Hepatocyte (in vitro differentiated cells): Measurements from ENCODE around the gene ABHD15. TPM values are rescaled to one million over a fixed set of nuclear protein-coding genes. Genes with fewer than 3 reads are reported as not detected.
A peak's percentile ranks its signal among the peaks of the same experiment; 100 is the strongest.

Source experiments
- DNase-seq: peaks from one replicate; pipeline ENCODE4 v3.0.0-alpha.2; 2016; ENCODE audit warnings: low spot score
- H2AFZ ChIP-seq: fragments of 200-600 bp; sonication (generic); 2 replicates; pipeline ENCODE4 v1.6.0; 2016; ENCODE audit warnings: antibody characterized with exemption, mild to moderate bottlenecking
- H3K27ac ChIP-seq: fragments of 200-600 bp; sonication (generic); 2 replicates; pipeline ENCODE4 v1.5.1; 2016; ENCODE audit warnings: mild to moderate bottlenecking
- H3K27me3 ChIP-seq: fragments of 200-600 bp; sonication (generic); 2 replicates; pipeline ENCODE4 v1.6.1; 2016
- H3K36me3 ChIP-seq: fragments of 200-600 bp; sonication (generic); replicated peaks from 2 replicates; pipeline ENCODE4 v1.5.1; 2016; ENCODE audit warnings: low read depth; ENCODE audit not compliant: insufficient read depth
- H3K4me1 ChIP-seq: fragments of 200-600 bp; sonication (generic); 2 replicates; pipeline ENCODE4 v1.5.1; 2016; ENCODE audit warnings: mild to moderate bottlenecking, moderate library complexity; ENCODE audit not compliant: insufficient read depth
- H3K4me2 ChIP-seq: fragments of 200-600 bp; sonication (generic); 2 replicates; pipeline ENCODE4 v1.6.0; 2016
- H3K4me3 ChIP-seq: fragments of 200-600 bp; sonication (generic); 2 replicates; pipeline ENCODE4 v1.5.1; 2016; ENCODE audit warnings: mild to moderate bottlenecking
- H3K79me2 ChIP-seq: fragments of 200-600 bp; sonication (generic); 2 replicates; pipeline ENCODE4 v1.6.0; 2017; ENCODE audit warnings: mild to moderate bottlenecking
- H3K9me2 ChIP-seq: fragments of 200-600 bp; sonication (generic); replicated peaks from 2 replicates; pipeline ENCODE4 v1.6.0; 2017; ENCODE audit warnings: mild to moderate bottlenecking; ENCODE audit not compliant: insufficient read depth
- H3K9me3 ChIP-seq: fragments of 200-600 bp; sonication (generic); 2 replicates; pipeline ENCODE4 v1.5.1; 2016; ENCODE audit warnings: low read depth, mild to moderate bottlenecking
- H4K20me1 ChIP-seq: fragments of 200-600 bp; sonication (generic); 2 replicates; pipeline ENCODE4 v1.6.0; 2016; ENCODE audit warnings: mild to moderate bottlenecking; ENCODE audit not compliant: insufficient read depth, poor library complexity, severe bottlenecking
- EZH2 ChIP-seq: fragments of 200-600 bp; sonication (generic); IDR thresholded peaks from 2 replicates; pipeline ENCODE4 v1.6.1; 2016; ENCODE audit warnings: antibody characterized with exemption, mild to moderate bottlenecking, borderline replicate concordance
- EZH2phosphoT487 ChIP-seq: fragments of 200-600 bp; sonication (generic); IDR thresholded peaks from one replicate; pipeline ENCODE4 v1.6.1; 2018; ENCODE audit warnings: antibody characterized with exemption, mild to moderate bottlenecking, low read depth, moderate library complexity; ENCODE audit not compliant: unreplicated experiment, severe bottlenecking
- WGBS: methylation state at CpG from one replicate; pipeline ENCODE4 v1.1.6; 2016; ENCODE audit warnings: low lambda C conversion rate; ENCODE audit errors: missing lambda C conversion rate; 5-methylcytosine and 5-hydroxymethylcytosine counted together
- polyA plus RNA-seq: library from polyadenylated mRNA; unstranded; fragments of >200 nt; fragmentation: Nextera tagmentation; extraction: Ambion mirVana; gene quantifications from 2 replicates; pipeline ENCODE4 v1.2.1, GENCODE V29; 2016
- total RNA-seq: library from RNA; depleted of rRNA; stranded (reverse); fragments of >200 nt; gene quantifications from 2 replicates; pipeline ENCODE4 v1.2.3, GENCODE V29; 2014
- TF ChIP-seq, protein P1 (sequence below): fragments of 200-600 bp; sonication (generic); IDR thresholded peaks from 2 replicates; pipeline ENCODE4 v1.5.1; 2016; ENCODE audit warnings: antibody characterized with exemption, mild to moderate bottlenecking; ENCODE audit not compliant: poor library complexity

ABHD15 gene
- total and polyA plus RNA-seq, 2 experiments from 2014 or later = 11.0 to 19.2 TPM

- peaks cover 55% of the 10 kb centered on the region for H3K79me2 ChIP-seq
- H2AFZ ChIP-seq = peak overlapping the region; percentile 9
- no peaks in the 10 kb centered on the region for H3K36me3 ChIP-seq
- no peak for DNase-seq
- peak overlapping the region; percentile 93 for H3K4me2 ChIP-seq
- no peaks in the 10 kb centered on the region for H3K9me3 ChIP-seq
- WGBS = 46% methylated on average over 8 of the region's 8 CpGs
- peaks cover 43% of the 10 kb centered on the region for H4K20me1 ChIP-seq
- peak overlapping the region; percentile 71 for H3K27ac ChIP-seq
- no peaks in the 10 kb centered on the region for H3K9me2 ChIP-seq
- no peak for TF ChIP-seq EZH2phosphoT487
- no peak for TF ChIP-seq EZH2
- TF ChIP-seq, protein P1, sequence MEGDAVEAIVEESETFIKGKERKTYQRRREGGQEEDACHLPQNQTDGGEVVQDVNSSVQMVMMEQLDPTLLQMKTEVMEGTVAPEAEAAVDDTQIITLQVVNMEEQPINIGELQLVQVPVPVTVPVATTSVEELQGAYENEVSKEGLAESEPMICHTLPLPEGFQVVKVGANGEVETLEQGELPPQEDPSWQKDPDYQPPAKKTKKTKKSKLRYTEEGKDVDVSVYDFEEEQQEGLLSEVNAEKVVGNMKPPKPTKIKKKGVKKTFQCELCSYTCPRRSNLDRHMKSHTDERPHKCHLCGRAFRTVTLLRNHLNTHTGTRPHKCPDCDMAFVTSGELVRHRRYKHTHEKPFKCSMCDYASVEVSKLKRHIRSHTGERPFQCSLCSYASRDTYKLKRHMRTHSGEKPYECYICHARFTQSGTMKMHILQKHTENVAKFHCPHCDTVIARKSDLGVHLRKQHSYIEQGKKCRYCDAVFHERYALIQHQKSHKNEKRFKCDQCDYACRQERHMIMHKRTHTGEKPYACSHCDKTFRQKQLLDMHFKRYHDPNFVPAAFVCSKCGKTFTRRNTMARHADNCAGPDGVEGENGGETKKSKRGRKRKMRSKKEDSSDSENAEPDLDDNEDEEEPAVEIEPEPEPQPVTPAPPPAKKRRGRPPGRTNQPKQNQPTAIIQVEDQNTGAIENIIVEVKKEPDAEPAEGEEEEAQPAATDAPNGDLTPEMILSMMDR = no peak
- H3K27me3 ChIP-seq = no peaks in the 10 kb centered on the region
- H3K4me3 ChIP-seq = peak overlapping the region; percentile 45
- peaks cover 36% of the 10 kb centered on the region for H3K4me1 ChIP-seq
Observed at GRCh38 chr17:29588017-29588561, 21.3 kb upstream of the ABHD15 start.

DNA sequence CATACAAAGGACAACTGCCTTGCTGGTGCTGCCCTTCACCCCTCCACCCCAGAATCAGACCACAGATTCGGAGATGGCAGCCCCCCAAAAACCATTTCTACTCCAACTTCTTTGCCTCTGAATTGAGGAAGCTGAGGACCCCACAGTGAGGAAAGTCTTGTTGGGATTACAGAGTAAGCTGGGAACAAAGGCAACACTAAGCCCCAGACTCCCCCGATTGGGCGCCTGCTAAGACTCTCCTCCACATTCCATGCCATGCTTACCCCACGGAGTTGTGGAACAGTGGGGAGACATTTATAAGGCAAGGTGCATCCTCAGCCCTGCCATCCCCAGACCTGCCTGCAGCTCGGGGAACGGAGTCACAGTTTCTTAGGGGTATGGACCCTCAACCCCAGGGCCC, 20.8 kb upstream of the ABHD15 start:
- WGBS = 88% methylated on average over 6 of the region's 6 CpGs
- Histone ChIP-seq H3K9me2 (no peaks in the 10 kb centered on the region), H3K4me1 (peaks cover 33% of the 10 kb centered on the region), H3K4me3 (no peak overlapping the region), H3K4me2 (peak overlapping the region; percentile 93), H3K27ac (no peak overlapping the region), H2AFZ (no peak overlapping the region), H3K9me3 (no peaks in the 10 kb centered on the region), H3K36me3 (no peaks in the 10 kb centered on the region), H3K27me3 (no peaks in the 10 kb centered on the region), H3K79me2 (peaks cover 55% of the 10 kb centered on the region), H4K20me1 (peaks cover 43% of the 10 kb centered on the region)
- no peak for TF ChIP-seq EZH2
- TF ChIP-seq, protein P1 = no peak
- TF ChIP-seq EZH2phosphoT487 = no peak
- no peak for DNase-seq

GRCh38 chr17:29586676-29587469, 20.0 kb upstream of the ABHD15 start:
- H3K79me2 ChIP-seq = peaks cover 55% of the 10 kb centered on the region
- H3K27me3 ChIP-seq = no peaks in the 10 kb centered on the region
- no peak for DNase-seq
- H4K20me1 ChIP-seq = peaks cover 43% of the 10 kb centered on the region
- H2AFZ ChIP-seq = no peak overlapping the region
- H3K4me1 ChIP-seq = peaks cover 28% of the 10 kb centered on the region
- no peak overlapping the region for H3K4me2 ChIP-seq
- H3K9me2 ChIP-seq = no peaks in the 10 kb centered on the region
- WGBS = 93% methylated on average over 9 of the region's 9 CpGs
- H3K9me3 ChIP-seq = no peaks in the 10 kb centered on the region
- no peaks in the 10 kb centered on the region for H3K36me3 ChIP-seq
- no peak for TF ChIP-seq EZH2phosphoT487
- TF ChIP-seq, protein P1 = no peak
- no peak for TF ChIP-seq EZH2
- no peak overlapping the region for H3K4me3 ChIP-seq
- H3K27ac ChIP-seq = no peak overlapping the region
